Trophoblast cell (in vitro differentiated cells and primary cell): ENCODE data around the gene GRID1.

Source experiments
- DNase-seq, 2 donors: peaks; one replicate each; pipeline ENCODE4 v3.0.0-alpha.2; 2016
- H2AFZ ChIP-seq: 2 replicates; pipeline ENCODE4 v1.6.1; 2013; ENCODE audit warnings: low read length, moderate library complexity, mild to moderate bottlenecking; ENCODE audit not compliant: insufficient read depth, poor library complexity
- H2AK5ac ChIP-seq: 2 replicates; pipeline ENCODE4 v1.6.1; 2013; ENCODE audit warnings: mild to moderate bottlenecking, low read length
- H2BK120ac ChIP-seq: 2 replicates; pipeline ENCODE4 v1.6.1; 2013; ENCODE audit warnings: low read length, mild to moderate bottlenecking, moderate library complexity; ENCODE audit not compliant: insufficient read depth, poor library complexity
- H2BK12ac ChIP-seq: 2 replicates; pipeline ENCODE4 v1.6.1; 2013; ENCODE audit warnings: mild to moderate bottlenecking, low read length, moderate library complexity
- H2BK5ac ChIP-seq: 2 replicates; pipeline ENCODE4 v1.6.1; 2013; ENCODE audit warnings: low read length, low read depth, moderate library complexity, mild to moderate bottlenecking; ENCODE audit not compliant: poor library complexity
- H3K14ac ChIP-seq: 2 replicates; pipeline ENCODE4 v1.6.1; 2013; ENCODE audit warnings: mild to moderate bottlenecking, low read length
- H3K18ac ChIP-seq: 2 replicates; pipeline ENCODE4 v1.6.1; 2013; ENCODE audit warnings: mild to moderate bottlenecking, low read length
- H3K23ac ChIP-seq: 2 replicates; pipeline ENCODE4 v1.6.1; 2013; ENCODE audit warnings: low read length
- H3K27ac ChIP-seq: 2 replicates; pipeline ENCODE4 v1.5.1; 2013; ENCODE audit warnings: low read depth, mild to moderate bottlenecking, inconsistent platforms, low read length, moderate library complexity
- H3K27me3 ChIP-seq: 2 replicates; pipeline ENCODE4 v1.6.1; 2013; ENCODE audit warnings: inconsistent platforms, mild to moderate bottlenecking, low read length, moderate library complexity; ENCODE audit not compliant: insufficient read depth
- H3K36me3 ChIP-seq, 2 experiments: 1 replicate in 1 of 2; 2 replicates in 1 of 2; pipeline ENCODE4 v1.6.1; 2013; ENCODE audit warnings: low read length in 2 of 2, mild to moderate bottlenecking in 2 of 2, moderate library complexity in 1 of 2; ENCODE audit not compliant: insufficient read depth in 2 of 2, control insufficient read depth in 1 of 2
- H3K4ac ChIP-seq: 2 replicates; pipeline ENCODE4 v1.6.1; 2013; ENCODE audit warnings: low read depth, mild to moderate bottlenecking, low read length, moderate library complexity
- H3K4me1 ChIP-seq, 2 experiments: 1 replicate in 1 of 2; 2 replicates in 1 of 2; pipeline ENCODE4 v1.6.1; 2013; ENCODE audit warnings: low read length in 2 of 2, mild to moderate bottlenecking in 2 of 2, moderate library complexity in 1 of 2; ENCODE audit not compliant: insufficient read depth in 2 of 2, control insufficient read depth in 1 of 2
- H3K4me2 ChIP-seq: 2 replicates; pipeline ENCODE4 v1.6.1; 2013; ENCODE audit warnings: inconsistent platforms, mild to moderate bottlenecking, low read length, moderate library complexity
- H3K4me3 ChIP-seq: 2 replicates; pipeline ENCODE4 v1.5.1; 2013; ENCODE audit warnings: mild to moderate bottlenecking, low read depth, low read length, inconsistent platforms
- H3K79me1 ChIP-seq: one replicate; pipeline ENCODE4 v1.6.1; 2013; ENCODE audit warnings: low read length
- H3K79me2 ChIP-seq: 2 replicates; pipeline ENCODE4 v1.6.1; 2013; ENCODE audit warnings: low read length, mild to moderate bottlenecking; ENCODE audit not compliant: control insufficient read depth, insufficient read depth, poor library complexity
- H3K9ac ChIP-seq: 2 replicates; pipeline ENCODE4 v1.6.1; 2013; ENCODE audit warnings: mild to moderate bottlenecking, low read length
- H3K9me3 ChIP-seq: 2 replicates; pipeline ENCODE4 v1.6.1; 2013; ENCODE audit warnings: low read depth, mild to moderate bottlenecking, control low read depth, inconsistent platforms, low read length; ENCODE audit not compliant: insufficient read depth
- H4K12ac ChIP-seq: 2 replicates; pipeline ENCODE4 v1.6.1; 2013; ENCODE audit warnings: low read depth, mild to moderate bottlenecking, low read length, moderate library complexity
- H4K8ac ChIP-seq: 2 replicates; pipeline ENCODE4 v1.6.1; 2013; ENCODE audit warnings: low read depth, mild to moderate bottlenecking, low read length, moderate library complexity
- H4K91ac ChIP-seq: one replicate; pipeline ENCODE4 v1.6.1; 2013; ENCODE audit warnings: low read depth, mild to moderate bottlenecking, low read length, moderate library complexity
- WGBS: extraction: QIAGEN DNeasy Blood & Tissue Kit; methylation state at CpG from one replicate; pipeline ENCODE4 v1.1.7; 2013; ENCODE audit warnings: missing lambda C conversion rate; ENCODE audit not compliant: insufficient read length, insufficient coverage; ENCODE audit errors: extremely low coverage; 5-methylcytosine and 5-hydroxymethylcytosine counted together

GRID1 gene

GRCh38 chr10:86314616-86315548, 51.7 kb downstream of the GRID1 start:
- H4K8ac ChIP-seq: no peak overlapping the region
- H3K4ac ChIP-seq: no peak overlapping the region
- H2AK5ac ChIP-seq: no peak overlapping the region
- no peak overlapping the region for H2BK5ac ChIP-seq
- H2AFZ ChIP-seq: no peak overlapping the region
- no peaks in the 10 kb centered on the region for H3K27me3 ChIP-seq
- peaks cover 4% of the 10 kb centered on the region for H3K9me3 ChIP-seq
- H3K23ac ChIP-seq: no peak overlapping the region
- no peaks in the 10 kb centered on the region for H3K4me1 ChIP-seq
- H3K36me3 ChIP-seq: no peaks in the 10 kb centered on the region
- no peaks in the 10 kb centered on the region for H3K79me1 ChIP-seq
- H3K14ac ChIP-seq: no peak overlapping the region
- no peak overlapping the region for H3K27ac ChIP-seq
- DNase-seq: no peak
- H4K12ac ChIP-seq: no peak overlapping the region
- H3K79me2 ChIP-seq: no peaks in the 10 kb centered on the region
- no peak overlapping the region for H4K91ac ChIP-seq
- no CpG with 5 or more reads among the region's 7 CpGs for WGBS
- H2BK12ac ChIP-seq: no peak overlapping the region
- no peak overlapping the region for H3K4me2 ChIP-seq
- no peak overlapping the region for H3K9ac ChIP-seq
- no peak overlapping the region for H3K18ac ChIP-seq
- H3K4me3 ChIP-seq: no peak overlapping the region
- H2BK120ac ChIP-seq: no peak overlapping the region

GRCh38 chr10:86313621-86314041, 53.0 kb downstream of the GRID1 start:
- Histone ChIP-seq H3K18ac (no peak overlapping the region), H3K4me3 (no peak overlapping the region), H4K91ac (no peak overlapping the region), H3K9me3 (peaks cover 4% of the 10 kb centered on the region), H4K8ac (no peak overlapping the region), H3K27ac (no peak overlapping the region), H3K36me3 (no peaks in the 10 kb centered on the region), H2AFZ (no peak overlapping the region), H3K79me1 (no peaks in the 10 kb centered on the region), H4K12ac (no peak overlapping the region), H3K27me3 (no peaks in the 10 kb centered on the region), H2AK5ac (no peak overlapping the region), H3K4ac (no peak overlapping the region), H3K23ac (no peak overlapping the region), H3K9ac (no peak overlapping the region), H2BK12ac (no peak overlapping the region), H2BK5ac (no peak overlapping the region), H3K4me2 (no peak overlapping the region), H3K14ac (no peak overlapping the region), H2BK120ac (no peak overlapping the region), H3K4me1 (no peaks in the 10 kb centered on the region), H3K79me2 (no peaks in the 10 kb centered on the region)
- no peak for DNase-seq
- WGBS: 100% methylated on average over 1 of the region's 10 CpGs

GRCh38 chr10:86312701-86313270, 53.8 kb downstream of the GRID1 start:
- Histone ChIP-seq H3K9me3 (peaks cover 4% of the 10 kb centered on the region), H4K91ac (no peak overlapping the region)
- DNase-seq: no peak

GRCh38 chr10:86311906-86312305, 54.7 kb downstream of the GRID1 start:
- Histone ChIP-seq H3K9me3 (peaks cover 4% of the 10 kb centered on the region), H3K18ac (no peak overlapping the region), H3K4me1 (no peaks in the 10 kb centered on the region), H3K23ac (no peak overlapping the region), H4K12ac (no peak overlapping the region), H3K27me3 (no peaks in the 10 kb centered on the region), H3K36me3 (no peaks in the 10 kb centered on the region), H2AFZ (no peak overlapping the region), H2AK5ac (no peak overlapping the region), H3K4ac (no peak overlapping the region), H2BK5ac (no peak overlapping the region), H4K8ac (no peak overlapping the region), H3K4me2 (no peak overlapping the region), H2BK12ac (no peak overlapping the region), H3K9ac (no peak overlapping the region), H3K4me3 (no peak overlapping the region), H2BK120ac (no peak overlapping the region), H3K14ac (no peak overlapping the region), H3K27ac (no peak overlapping the region), H3K79me1 (no peaks in the 10 kb centered on the region), H4K91ac (no peak overlapping the region), H3K79me2 (no peaks in the 10 kb centered on the region)
- no CpG with 5 or more reads among the region's 1 CpG for WGBS
- DNase-seq: no peak

More at GRCh38 chr10:86312701-86313270, 53.8 kb downstream of the GRID1 start:
- WGBS: no CpG with 5 or more reads among the region's 5 CpGs
- no peak overlapping the region for H2BK120ac ChIP-seq
- H3K4me2 ChIP-seq: no peak overlapping the region
- no peak overlapping the region for H2BK5ac ChIP-seq
- no peaks in the 10 kb centered on the region for H3K79me2 ChIP-seq
- H3K9ac ChIP-seq: no peak overlapping the region
- H3K27me3 ChIP-seq: no peaks in the 10 kb centered on the region
- H2AK5ac ChIP-seq: no peak overlapping the region
- no peaks in the 10 kb centered on the region for H3K4me1 ChIP-seq
- no peak overlapping the region for H3K18ac ChIP-seq
- no peak overlapping the region for H3K27ac ChIP-seq
- H3K4ac ChIP-seq: no peak overlapping the region
- no peak overlapping the region for H2AFZ ChIP-seq
- no peak overlapping the region for H3K23ac ChIP-seq
- no peak overlapping the region for H2BK12ac ChIP-seq
- H4K12ac ChIP-seq: no peak overlapping the region
- no peaks in the 10 kb centered on the region for H3K79me1 ChIP-seq
- H3K4me3 ChIP-seq: no peak overlapping the region
- no peaks in the 10 kb centered on the region for H3K36me3 ChIP-seq
- no peak overlapping the region for H3K14ac ChIP-seq
- H4K8ac ChIP-seq: no peak overlapping the region
